ENCODE measurements around the gene D2HGDH. TPM values are rescaled to one million over a fixed set of nuclear protein-coding genes. Genes with fewer than 3 reads are reported as not detected.

The D2HGDH gene
- polyA plus RNA-seq, 1 experiment = 16.1 TPM

DNA sequence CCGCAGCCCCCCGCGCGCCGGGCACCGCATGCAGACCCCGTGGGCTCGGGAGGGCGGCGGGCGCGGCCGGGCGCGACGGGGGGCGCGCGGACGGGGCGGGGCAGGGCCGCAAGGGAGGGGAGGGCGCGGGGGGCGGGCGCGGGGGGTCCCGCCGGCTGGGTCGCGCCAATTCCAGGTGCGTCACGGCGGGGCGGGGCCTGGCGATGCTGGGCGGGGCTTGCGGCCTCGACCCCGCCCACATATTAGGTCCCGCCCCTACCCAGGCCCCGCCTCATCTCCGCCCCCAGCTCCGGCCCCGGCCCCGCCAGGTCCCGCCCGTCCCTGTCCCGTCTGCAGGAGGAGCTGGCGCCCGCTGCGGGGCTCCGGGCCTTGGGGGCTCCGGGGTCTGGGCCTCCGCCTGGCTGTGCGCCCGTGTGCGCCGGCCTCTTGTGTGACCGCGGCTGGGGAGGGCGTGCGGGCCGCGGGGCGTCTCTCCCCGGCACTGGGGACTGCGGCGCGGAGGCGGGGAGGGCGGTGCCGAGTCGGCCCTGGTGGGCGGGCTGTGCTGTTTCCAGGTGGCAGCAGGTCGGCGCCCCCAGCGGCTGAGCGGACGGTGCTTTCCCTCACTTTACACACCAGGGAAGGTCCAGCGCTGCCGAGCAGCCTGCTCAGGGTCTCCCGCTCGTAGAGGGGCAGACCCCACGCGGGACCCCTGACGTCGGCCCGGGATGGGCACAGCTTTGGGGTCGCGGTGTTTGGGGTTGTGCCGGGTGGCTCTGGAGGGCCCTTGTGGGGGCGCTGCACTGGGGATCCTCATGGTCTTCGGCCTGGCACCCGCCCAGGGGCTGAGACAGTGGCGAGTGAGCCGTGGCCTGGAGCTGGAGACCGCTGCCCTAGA is 32.0 kb upstream of the D2HGDH start:
- ChIA-PET CTCF (interaction anchor here (0.8 to 3.4 kb wide), 13 partner anchors 10 to 851 kb away, joined by 3 to 18 read pairs (median 6); partner anchors contain the start of gene D2HGDH), POLR2A (interaction anchor here (0.5 kb wide), 1 partner anchor 10 kb away, joined by 7 read pairs; no protein-coding TSS in a partner anchor)
- H3K36me3 ChIP-seq (ENCODE audit: control insufficient read depth, insufficient read depth, low read length) = no peaks in the 10 kb centered on the region; the same call in 1 of the 2 replicates
- DNase-seq (ENCODE audit: low read depth) = peak; percentile 9
- TF ChIP-seq, protein P1, sequence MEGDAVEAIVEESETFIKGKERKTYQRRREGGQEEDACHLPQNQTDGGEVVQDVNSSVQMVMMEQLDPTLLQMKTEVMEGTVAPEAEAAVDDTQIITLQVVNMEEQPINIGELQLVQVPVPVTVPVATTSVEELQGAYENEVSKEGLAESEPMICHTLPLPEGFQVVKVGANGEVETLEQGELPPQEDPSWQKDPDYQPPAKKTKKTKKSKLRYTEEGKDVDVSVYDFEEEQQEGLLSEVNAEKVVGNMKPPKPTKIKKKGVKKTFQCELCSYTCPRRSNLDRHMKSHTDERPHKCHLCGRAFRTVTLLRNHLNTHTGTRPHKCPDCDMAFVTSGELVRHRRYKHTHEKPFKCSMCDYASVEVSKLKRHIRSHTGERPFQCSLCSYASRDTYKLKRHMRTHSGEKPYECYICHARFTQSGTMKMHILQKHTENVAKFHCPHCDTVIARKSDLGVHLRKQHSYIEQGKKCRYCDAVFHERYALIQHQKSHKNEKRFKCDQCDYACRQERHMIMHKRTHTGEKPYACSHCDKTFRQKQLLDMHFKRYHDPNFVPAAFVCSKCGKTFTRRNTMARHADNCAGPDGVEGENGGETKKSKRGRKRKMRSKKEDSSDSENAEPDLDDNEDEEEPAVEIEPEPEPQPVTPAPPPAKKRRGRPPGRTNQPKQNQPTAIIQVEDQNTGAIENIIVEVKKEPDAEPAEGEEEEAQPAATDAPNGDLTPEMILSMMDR (IDR thresholded peaks at IDR 0.05; ENCODE audit: insufficient read depth, low read depth, low read length) = peak; percentile 48
- H3K27me3 ChIP-seq (ENCODE audit: control insufficient read depth, insufficient read depth, low read length) = no peaks in the 10 kb centered on the region
- H3K4me3 ChIP-seq (ENCODE audit: low read depth, low read length) = peak overlapping the region; percentile 87

DNA sequence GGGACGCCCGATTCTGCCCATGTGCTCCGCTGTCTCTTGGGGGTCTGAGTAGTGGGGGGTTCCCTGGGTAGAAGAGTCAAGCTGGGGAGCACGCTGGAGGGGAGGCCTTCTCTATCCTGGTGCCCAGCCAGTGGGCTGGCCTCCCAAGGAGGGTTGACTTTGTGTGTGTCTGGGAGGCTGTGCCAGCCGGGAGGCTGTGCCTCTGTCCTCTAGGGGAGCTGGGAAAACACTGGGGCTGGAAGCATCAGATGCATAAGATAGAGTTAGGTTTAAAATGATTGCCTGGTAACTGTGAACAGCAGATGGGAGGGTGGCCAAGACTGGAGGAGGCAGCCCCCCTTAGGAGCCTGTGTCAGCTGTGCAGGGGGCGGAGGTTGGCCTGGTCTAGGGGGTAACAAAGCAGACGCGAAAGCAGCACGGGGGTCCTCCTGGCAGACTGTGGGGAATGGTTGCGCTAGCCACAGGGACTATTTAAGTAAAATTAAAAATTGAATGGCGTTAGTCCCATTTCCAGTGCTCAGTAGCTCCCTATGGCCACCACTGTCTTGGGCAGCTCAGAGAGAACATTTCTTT is 31.3 kb upstream of the D2HGDH start:
- Histone ChIP-seq H3K36me3 (ENCODE audit: control insufficient read depth, insufficient read depth, low read length) (no peaks in the 10 kb centered on the region; the same call in 1 of the 2 replicates), H3K27me3 (ENCODE audit: control insufficient read depth, insufficient read depth, low read length) (no peaks in the 10 kb centered on the region), H3K4me3 (ENCODE audit: low read depth, low read length) (peak overlapping the region; percentile 87)
- CTCF ChIA-PET = interaction anchor here (0.8 to 3.4 kb wide), 11 partner anchors 9 to 852 kb away, joined by 3 to 18 read pairs (median 6); partner anchors contain the start of gene D2HGDH
- POLR2A ChIA-PET = no interaction called here
- no peak for DNase-seq (ENCODE audit: low read depth)
- TF ChIP-seq, protein P1 (IDR thresholded peaks at IDR 0.05; ENCODE audit: insufficient read depth, low read depth, low read length) = no peak

DNA sequence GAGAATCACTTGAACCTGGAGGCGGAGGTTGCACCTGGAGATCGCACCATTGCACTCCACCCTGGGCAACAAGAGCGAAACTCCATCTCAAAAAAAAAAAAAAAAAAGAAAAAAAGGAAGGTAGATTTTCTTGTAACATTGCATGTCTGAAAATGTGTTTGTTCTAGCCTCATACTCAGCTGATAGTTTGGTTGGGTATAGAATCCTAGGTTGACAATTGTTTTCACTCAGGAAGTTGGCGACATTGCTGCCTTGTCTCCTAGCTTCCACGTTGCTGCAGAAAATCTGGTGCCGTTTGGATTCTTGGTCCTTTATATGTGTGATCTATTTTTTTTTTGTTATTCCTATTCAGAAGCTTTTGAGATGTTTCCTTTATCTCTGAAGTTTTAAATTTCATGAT is 27.9 kb upstream of the D2HGDH start:
- DNase-seq (ENCODE audit: low read depth) = no peak
- CTCF ChIA-PET = no interaction called here
- Histone ChIP-seq H3K4me3 (ENCODE audit: low read depth, low read length) (no peak overlapping the region), H3K36me3 (ENCODE audit: control insufficient read depth, insufficient read depth, low read length) (peaks cover 6% of the 10 kb centered on the region), H3K27me3 (ENCODE audit: control insufficient read depth, insufficient read depth, low read length) (no peaks in the 10 kb centered on the region)
- TF ChIP-seq, protein P1 (IDR thresholded peaks at IDR 0.05; ENCODE audit: insufficient read depth, low read depth, low read length) = no peak
- POLR2A ChIA-PET = no interaction called here

DNA sequence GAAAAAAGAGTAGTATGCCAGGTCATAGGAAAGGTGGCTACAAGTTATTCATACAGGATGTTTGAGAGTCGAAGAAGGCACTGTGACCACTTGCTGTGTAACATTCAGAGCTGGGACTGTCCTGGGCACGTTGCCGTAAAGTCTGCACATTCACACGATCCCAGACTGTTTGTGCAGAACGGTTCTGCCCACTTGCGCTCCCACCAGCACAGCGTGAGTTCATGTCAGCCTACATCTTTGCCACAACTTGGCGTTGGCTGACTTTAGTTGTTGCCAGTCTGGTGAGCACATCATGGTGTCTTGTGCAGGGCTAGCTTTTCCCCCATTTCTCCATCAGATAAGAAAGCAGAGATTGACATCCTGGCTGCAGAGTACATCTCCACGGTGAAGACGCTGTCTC is 25.6 kb upstream of the D2HGDH start:
- POLR2A ChIA-PET = no interaction called here
- CTCF ChIA-PET = no interaction called here
- H3K27me3 ChIP-seq (ENCODE audit: control insufficient read depth, insufficient read depth, low read length) = no peaks in the 10 kb centered on the region
- DNase-seq (ENCODE audit: low read depth) = no peak
- H3K4me3 ChIP-seq (ENCODE audit: low read depth, low read length) = no peak overlapping the region
- peaks cover 9% of the 10 kb centered on the region for H3K36me3 ChIP-seq (ENCODE audit: control insufficient read depth, insufficient read depth, low read length)
- TF ChIP-seq, protein P1 (IDR thresholded peaks at IDR 0.05; ENCODE audit: insufficient read depth, low read depth, low read length) = no peak

DNA sequence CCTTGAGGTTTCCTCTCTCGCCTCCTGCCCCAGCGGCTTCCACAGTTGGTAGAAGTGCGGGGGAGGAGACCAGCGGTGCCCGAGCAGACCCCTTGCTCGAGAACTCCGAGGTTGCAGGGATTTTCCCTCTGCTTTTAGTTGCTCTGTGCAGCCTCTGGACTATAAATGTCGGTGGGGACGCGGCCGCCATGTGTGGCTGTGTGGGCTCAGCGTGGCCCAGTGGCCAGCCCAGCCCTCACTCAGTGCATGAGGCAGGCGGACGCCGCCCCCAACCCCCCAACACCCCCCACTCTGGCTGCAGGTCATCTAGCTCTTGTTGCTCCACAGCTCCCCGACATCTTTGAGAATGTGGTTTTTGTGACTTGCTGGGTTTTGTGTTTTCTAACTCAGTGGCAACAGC is 15.3 kb upstream of the D2HGDH start:
- H3K27me3 ChIP-seq (ENCODE audit: control insufficient read depth, insufficient read depth, low read length) = no peaks in the 10 kb centered on the region
- DNase-seq (ENCODE audit: low read depth) = no peak
- no peak overlapping the region for H3K4me3 ChIP-seq (ENCODE audit: low read depth, low read length)
- TF ChIP-seq, protein P1 (IDR thresholded peaks at IDR 0.05; ENCODE audit: insufficient read depth, low read depth, low read length) = no peak
- POLR2A ChIA-PET = no interaction called here
- H3K36me3 ChIP-seq (ENCODE audit: control insufficient read depth, insufficient read depth, low read length) = peaks cover 32% of the 10 kb centered on the region
- CTCF ChIA-PET = interaction anchor here (2.1 kb wide), 1 partner anchor 16 kb away, joined by 5 read pairs; no protein-coding TSS in a partner anchor

Data from BJ (cell line).